H1 (cell line): Measurements from ENCODE around the gene RAD51B. TPM values are rescaled to one million over a fixed set of nuclear protein-coding genes. Genes with fewer than 3 reads are reported as not detected.

Experiments
- CTCF ChIA-PET: fragments of 300-600 bp; sonication (Branson Sonifier 250); formaldehyde crosslinking; loops from one replicate; lab custom pipeline; 2021; ENCODE audit not compliant: partially characterized antibody; lab: Charles Lee
- POLR2A ChIA-PET: fragments of 300-600 bp; sonication (Branson Sonifier 250); formaldehyde crosslinking; loops from one replicate; lab custom pipeline; 2021; ENCODE audit warnings: inconsistent platforms; ENCODE audit not compliant: partially characterized antibody; lab: Charles Lee
- DNase-seq, 2 experiments: peaks; one replicate each; pipeline versions ENCODE4 v3.0.0 to v3.0.0-alpha.2; 2010 to 2022; ENCODE audit warnings: low spot score in 2 of 2, low read depth in 1 of 2, mixed read lengths in 1 of 2
- FAIRE-seq: peaks from 2 replicates; lab custom pipeline; 2011; peaks lifted over from hg19 to GRCh38; lab: Jason Lieb, UNC
- H2AFZ ChIP-seq: 2 replicates; pipeline ENCODE4 v1.8.1; 2012; ENCODE audit warnings: low read length, inconsistent platforms
- H2AK5ac ChIP-seq: 2 replicates; pipeline ENCODE4 v1.6.1; 2013; ENCODE audit warnings: low read depth, low read length
- H2BK120ac ChIP-seq: replicated peaks from 2 replicates; pipeline ENCODE3; 2013; ENCODE audit warnings: low read depth, low read length, inconsistent platforms
- H2BK12ac ChIP-seq: 2 replicates; pipeline ENCODE4 v1.6.1; 2013; ENCODE audit warnings: low read depth, low read length
- H2BK15ac ChIP-seq: 2 replicates; pipeline ENCODE4 v1.6.1; 2013; ENCODE audit warnings: low read length
- H2BK20ac ChIP-seq: 2 replicates; pipeline ENCODE4 v1.6.1; 2013; ENCODE audit warnings: low read length
- H2BK5ac ChIP-seq: 2 replicates; pipeline ENCODE4 v1.6.1; 2013; ENCODE audit warnings: low read depth, low read length
- H3K14ac ChIP-seq: 2 replicates; pipeline ENCODE4 v1.6.1; 2013; ENCODE audit warnings: inconsistent platforms; ENCODE audit not compliant: insufficient read length
- H3K18ac ChIP-seq: 2 replicates; pipeline ENCODE4 v1.6.1; 2013; ENCODE audit warnings: low read length; ENCODE audit errors: extremely low read depth
- H3K23ac ChIP-seq: 2 replicates; pipeline ENCODE4 v1.6.1; 2013; ENCODE audit warnings: inconsistent platforms; ENCODE audit not compliant: insufficient read length
- H3K23me2 ChIP-seq: 2 replicates; pipeline ENCODE4 v1.6.1; 2013; ENCODE audit warnings: low read depth, low read length
- H3K27ac ChIP-seq: 2 replicates; pipeline ENCODE4 v1.6.1; 2011; ENCODE audit warnings: low read depth, low read length, inconsistent platforms
- H3K27me3 ChIP-seq, 4 experiments: replicated peaks in 1 of 4; 1 replicate in 1 of 4; 2 replicates in 3 of 4; pipeline versions ENCODE4 v1.6.1 to v1.8.1; 2011 to 2013; ENCODE audit warnings: low read length in 3 of 4, mild to moderate bottlenecking in 3 of 4, inconsistent platforms in 2 of 4, mixed read lengths in 2 of 4, moderate library complexity in 1 of 4; ENCODE audit not compliant: control insufficient read depth in 3 of 4, insufficient read depth in 3 of 4; ENCODE audit errors: extremely low read depth in 1 of 4
- H3K36me3 ChIP-seq, 4 experiments: 2 replicates each; pipeline versions ENCODE4 v1.6.1 to v1.8.1; 2011 to 2013; ENCODE audit warnings: mild to moderate bottlenecking in 4 of 4, low read length in 3 of 4, moderate library complexity in 2 of 4, control low read depth in 1 of 4, inconsistent platforms in 1 of 4; ENCODE audit not compliant: insufficient read depth in 4 of 4, control insufficient read depth in 2 of 4
- H3K4ac ChIP-seq: replicated peaks from 2 replicates; pipeline ENCODE3; 2013; ENCODE audit warnings: low read length, low read depth, mixed read lengths, inconsistent platforms; ENCODE audit not compliant: insufficient read length
- H3K4me1 ChIP-seq, 4 experiments: replicated peaks in 1 of 4; 1 replicate in 1 of 4; 2 replicates in 3 of 4; pipeline versions ENCODE4 v1.6.1 to v1.8.1; 2011 to 2013; ENCODE audit warnings: low read length in 3 of 4, inconsistent platforms in 2 of 4, mixed read lengths in 1 of 4; ENCODE audit not compliant: insufficient read depth in 4 of 4, control insufficient read depth in 3 of 4
- H3K4me2 ChIP-seq, 2 experiments: 2 replicates each; pipeline versions ENCODE4 v1.6.1 to v1.8.1; 2011 to 2013; ENCODE audit warnings: low read depth in 2 of 2, low read length in 2 of 2, control low read depth in 1 of 2, inconsistent platforms in 1 of 2, mild to moderate bottlenecking in 1 of 2; ENCODE audit not compliant: insufficient read depth in 1 of 2
- H3K4me3 ChIP-seq, 4 experiments: fragments of 200-600, 300-600 bp in 1 of 4; sonication (generic), shearing (Covaris generic), sonication (Bioruptor Twin) in 1 of 4; 2 replicates each; pipeline versions ENCODE4 v1.5.1 to v1.8.1; 2011 to 2016; ENCODE audit warnings: low read length in 4 of 4, low read depth in 3 of 4, control low read depth in 2 of 4, inconsistent platforms in 2 of 4, mild to moderate bottlenecking in 2 of 4, mixed read lengths in 1 of 4, moderate library complexity in 1 of 4; ENCODE audit not compliant: insufficient read depth in 2 of 4; ENCODE audit errors: extremely low read depth in 1 of 4
- H3K56ac ChIP-seq: replicated peaks from 2 replicates; pipeline ENCODE3; 2013; ENCODE audit warnings: low read depth, mild to moderate bottlenecking, mixed read lengths, low read length, inconsistent platforms; ENCODE audit not compliant: insufficient read length
- H3K79me1 ChIP-seq: 2 replicates; pipeline ENCODE4 v1.6.1; 2013; ENCODE audit warnings: low read depth, low read length, control low read depth
- H3K79me2 ChIP-seq, 2 experiments: 2 replicates each; pipeline versions ENCODE4 v1.6.1 to v1.8.1; 2012 to 2013; ENCODE audit warnings: low read length in 2 of 2, mild to moderate bottlenecking in 2 of 2, inconsistent platforms in 1 of 2; ENCODE audit not compliant: insufficient read depth in 2 of 2, control insufficient read depth in 1 of 2
- H3K9ac ChIP-seq, 4 experiments: replicated peaks in 1 of 4; 1 replicate in 1 of 4; 2 replicates in 3 of 4; pipeline versions ENCODE4 v1.6.1 to v1.8.1; 2011 to 2013; ENCODE audit warnings: low read depth in 3 of 4, low read length in 3 of 4, control low read depth in 2 of 4, mild to moderate bottlenecking in 2 of 4, moderate library complexity in 2 of 4, inconsistent platforms in 1 of 4; ENCODE audit errors: extremely low read depth in 1 of 4
- H3K9me3 ChIP-seq, 2 experiments: 2 replicates each; pipeline versions ENCODE4 v1.6.1 to v1.8.1; 2012 to 2013; ENCODE audit warnings: mild to moderate bottlenecking in 2 of 2, moderate library complexity in 2 of 2, control low read depth in 1 of 2, inconsistent platforms in 1 of 2, low read depth in 1 of 2, low read length in 1 of 2, mixed read lengths in 1 of 2; ENCODE audit not compliant: insufficient read depth in 2 of 2
- H4K20me1 ChIP-seq, 2 experiments: replicated peaks in 1 of 2; 2 replicates each; pipeline versions ENCODE3 to v1.8.1; 2011 to 2013; ENCODE audit warnings: inconsistent platforms in 2 of 2, low read length in 2 of 2, mild to moderate bottlenecking in 1 of 2; ENCODE audit not compliant: insufficient read depth in 2 of 2, control insufficient read depth in 1 of 2
- H4K5ac ChIP-seq: 2 replicates; pipeline ENCODE4 v1.6.1; 2013; ENCODE audit warnings: low read length, low read depth, mixed read lengths, inconsistent platforms; ENCODE audit not compliant: insufficient read length
- H4K8ac ChIP-seq: 2 replicates; pipeline ENCODE4 v1.8.0; 2013; ENCODE audit warnings: mild to moderate bottlenecking, moderate library complexity, low read length, inconsistent platforms; ENCODE audit not compliant: insufficient read depth; ENCODE audit errors: extremely low read depth
- H4K91ac ChIP-seq: replicated peaks from 2 replicates; pipeline ENCODE3; 2013; ENCODE audit warnings: low read length, mixed read lengths, inconsistent platforms; ENCODE audit not compliant: insufficient read length
- BCL11A ChIP-seq, 2 experiments: IDR thresholded peaks; one replicate each; pipeline ENCODE4 v1.6.1; 2011; ENCODE audit warnings: low read depth in 2 of 2, low read length in 2 of 2, mild to moderate bottlenecking in 2 of 2
- EGR1 ChIP-seq: IDR thresholded peaks from 2 replicates; pipeline ENCODE4 v1.6.1; 2011; ENCODE audit warnings: low read depth, low read length, borderline replicate concordance
- JUND ChIP-seq: IDR thresholded peaks from 2 replicates; pipeline ENCODE4 v1.6.1; 2011; ENCODE audit warnings: mild to moderate bottlenecking, improper control_type of control experiment, low read length
- KDM1A ChIP-seq: fragments of 200-600, 300-600 bp; sonication (generic); IDR thresholded peaks from 2 replicates; pipeline ENCODE4 v1.7.1; 2016; ENCODE audit warnings: mild to moderate bottlenecking, low read length, borderline replicate concordance
- KDM5A ChIP-seq: fragments of 200-600 bp; IDR thresholded peaks from 2 replicates; pipeline ENCODE4 v1.7.1; 2012; ENCODE audit warnings: mild to moderate bottlenecking, low read length, inconsistent platforms, mixed read lengths
- MAX ChIP-seq: IDR thresholded peaks from 2 replicates; pipeline ENCODE4 v1.6.1; 2012; ENCODE audit warnings: inconsistent platforms
- POLR2A ChIP-seq, 2 experiments: IDR thresholded peaks; 1 replicate in 1 of 2; 2 replicates in 1 of 2; pipeline ENCODE4 v1.6.1; 2011; ENCODE audit warnings: low read depth in 2 of 2, low read length in 2 of 2, mild to moderate bottlenecking in 2 of 2; ENCODE audit errors: control extremely low read depth in 1 of 2
- RAD21 ChIP-seq, 2 experiments: IDR thresholded peaks in 1 of 2; conservative IDR thresholded peaks in 1 of 2; 2 replicates each; pipeline ENCODE4 v1.6.1; 2011; ENCODE audit warnings: low read depth in 2 of 2, low read length in 2 of 2, improper control_type of control experiment in 1 of 2, inconsistent platforms in 1 of 2, mild to moderate bottlenecking in 1 of 2, moderate library complexity in 1 of 2
- RNF2 ChIP-seq: fragments of 200-900, 300-1000 bp; sonication (generic); IDR thresholded peaks from 2 replicates; pipeline ENCODE4 v1.7.1; 2016; ENCODE audit warnings: borderline replicate concordance, low read depth, mild to moderate bottlenecking, antibody characterized with exemption, low read length; ENCODE audit not compliant: poor library complexity, severe bottlenecking; ENCODE audit errors: missing control alignments
- SIN3A ChIP-seq, 2 experiments: IDR thresholded peaks in 1 of 2; conservative IDR thresholded peaks in 1 of 2; 2 replicates each; pipeline ENCODE4 v1.6.1; 2011 to 2012; ENCODE audit warnings: low read length in 2 of 2, improper control_type of control experiment in 1 of 2, low read depth in 1 of 2, mild to moderate bottlenecking in 1 of 2
- SP1 ChIP-seq: IDR thresholded peaks from 2 replicates; pipeline ENCODE4 v1.6.1; 2011; ENCODE audit warnings: low read depth, low read length
- TEAD4 ChIP-seq: IDR thresholded peaks from 2 replicates; pipeline ENCODE4 v1.6.1; 2012; ENCODE audit warnings: low read depth, low read length, inconsistent platforms, mixed read lengths
- WGBS, 2 experiments: shearing (Covaris generic) in 1 of 2; methylation state at CpG; one replicate each; pipeline versions ENCODE4 v1.1.6 to v1.1.7; 2013 to 2015; ENCODE audit warnings: low lambda C conversion rate in 2 of 2, mixed read lengths in 2 of 2, inconsistent platforms in 1 of 2, low coverage in 1 of 2, missing lambda C conversion rate in 1 of 2; ENCODE audit not compliant: insufficient replicate concordance in 2 of 2, insufficient coverage in 1 of 2, insufficient read length in 1 of 2; ENCODE audit errors: extremely low coverage in 1 of 2, missing lambda C conversion rate in 1 of 2; 5-methylcytosine and 5-hydroxymethylcytosine counted together
- polyA plus RNA-seq, 7 experiments: library from polyadenylated mRNA; depleted of rRNA in 3 of 7; stranded (reverse) in 5 of 7; unstranded in 2 of 7; fragments of >200 nt in 5 of 7; fragments of 200-250 nt in 2 of 7; gene quantifications; 1 replicate in 5 of 7; 2 replicates in 1 of 7; 4 replicates in 1 of 7; pipeline versions ENCODE4 v1.2.1 to v1.2.3, GENCODE V29; 2011 to 2013; ENCODE audit warnings: missing spikeins in 2 of 7, mixed read lengths in 2 of 7
- total RNA-seq: library from RNA; stranded (reverse); fragmentation: NEBNext Ultra II Directional; extraction: Animal tissue kit (Norgen Biotek cat#: 25700); gene quantifications from 2 replicates; pipeline ENCODE4 v1.2.1, GENCODE V29; 2021

Gene RAD51B
- total and polyA plus RNA-seq, 2 of the 8 experiments (the other 6 are each of a cell fraction or from before 2014, with no cell fraction given): 3.9 to 14.9 TPM

- Histone ChIP-seq H3K4me1 (peaks cover 0 to 17% (median 8%) of the 10 kb centered on the region in 4 experiments; a peak in 5 of 7 replicates), H3K36me3 (no peaks in the 10 kb centered on the region), H3K4me3 (no peak overlapping the region), H2BK5ac (no peak overlapping the region), H3K79me2 (no peaks in the 10 kb centered on the region), H2AK5ac (no peak overlapping the region), H2BK20ac (0 out of 2 replicates have a peak overlapping the region, but pooled peaks have one; percentile 69), H3K79me1 (no peaks in the 10 kb centered on the region), H2BK15ac (no peak overlapping the region; the same call in 1 of the 2 replicates), H3K14ac (no peak overlapping the region), H3K56ac (no peak overlapping the region), H3K4ac (no peak overlapping the region), H3K9ac (no peak overlapping the region), H4K91ac (peak overlapping the region; percentile 35), H3K18ac (peak overlapping the region; percentile 57), H3K27me3 (no peaks in the 10 kb centered on the region; a peak in 1 of 7 replicates), H2BK120ac (no peak overlapping the region), H3K27ac (no peak overlapping the region), H3K23me2 (no peaks in the 10 kb centered on the region; the same call in 1 of the 2 replicates), H4K20me1 (no peaks in the 10 kb centered on the region), H2AFZ (no peak overlapping the region), H2BK12ac (peak overlapping the region; percentile 10; the same call in 1 of the 2 replicates), H3K23ac (no peak overlapping the region), H4K5ac (no peak overlapping the region), H3K4me2 (no peak overlapping the region), H4K8ac (no peak overlapping the region), H3K9me3 (no peaks in the 10 kb centered on the region)
- CTCF ChIA-PET: interaction anchor here (0.9 to 1.9 kb wide), 4 partner anchors 19 to 208 kb away, joined by 3 to 5 read pairs (median 4); no protein-coding TSS in a partner anchor
- 85% methylated on average over 14 of the region's 14 CpGs; no CpG with 5 or more reads in 1 of the 2 experiments for WGBS, 2 experiments
- POLR2A ChIA-PET: interaction anchor here (1.3 kb wide), 1 partner anchor 137 kb away, joined by 4 read pairs; no protein-coding TSS in a partner anchor
- no peak for DNase-seq
- no peak for FAIRE-seq
- TF ChIP-seq KDM1A: no peak
- no peak for TF ChIP-seq BCL11A (IDR thresholded peaks at IDR 0.05; ENCODE audit: low read depth in 2 of 2, low read length in 2 of 2)
- TF ChIP-seq TEAD4: no peak
- no peak for TF ChIP-seq MAX
- no peak for TF ChIP-seq SP1
- no peak for TF ChIP-seq RNF2
- no peak for TF ChIP-seq RAD21 (IDR thresholded peaks at IDR 0.05 in 1 of 2, conservative IDR thresholded peaks at IDR 0.05 in 1 of 2; ENCODE audit: low read depth in 2 of 2, low read length in 2 of 2)
- no peak for TF ChIP-seq SIN3A (conservative IDR thresholded peaks at IDR 0.05 in 1 of 2, IDR thresholded peaks at IDR 0.05 in 1 of 2; ENCODE audit: low read depth in 1 of 2, low read length in 2 of 2)
- no peak for TF ChIP-seq KDM5A
- no peak for TF ChIP-seq JUND
- TF ChIP-seq POLR2A (IDR thresholded peaks at IDR 0.05; ENCODE audit: control extremely low read depth in 1 of 2, low read depth in 2 of 2, low read length in 2 of 2): no peak
- TF ChIP-seq EGR1: no peak
Measured at GRCh38 chr14:68607867-68608573, 788.4 kb downstream of the RAD51B start.
